Stimulated activated CD8-positive, alpha-beta memory T cell treated with anti-CD3 and anti-CD28 coated beads, Interleukin-2, amount 100 ng/mL, for 48 hours (primary cell): ENCODE results near the gene KLHL28.

Experiments
- DNase-seq, 2 donors: peaks; one replicate each; pipeline ENCODE4 v3.0.0-alpha.2; 2020; ENCODE audit warnings: low read depth in 2 of 2

Gene KLHL28, protein sequence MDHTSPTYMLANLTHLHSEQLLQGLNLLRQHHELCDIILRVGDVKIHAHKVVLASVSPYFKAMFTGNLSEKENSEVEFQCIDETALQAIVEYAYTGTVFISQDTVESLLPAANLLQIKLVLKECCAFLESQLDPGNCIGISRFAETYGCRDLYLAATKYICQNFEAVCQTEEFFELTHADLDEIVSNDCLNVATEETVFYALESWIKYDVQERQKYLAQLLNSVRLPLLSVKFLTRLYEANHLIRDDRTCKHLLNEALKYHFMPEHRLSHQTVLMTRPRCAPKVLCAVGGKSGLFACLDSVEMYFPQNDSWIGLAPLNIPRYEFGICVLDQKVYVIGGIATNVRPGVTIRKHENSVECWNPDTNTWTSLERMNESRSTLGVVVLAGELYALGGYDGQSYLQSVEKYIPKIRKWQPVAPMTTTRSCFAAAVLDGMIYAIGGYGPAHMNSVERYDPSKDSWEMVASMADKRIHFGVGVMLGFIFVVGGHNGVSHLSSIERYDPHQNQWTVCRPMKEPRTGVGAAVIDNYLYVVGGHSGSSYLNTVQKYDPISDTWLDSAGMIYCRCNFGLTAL

GRCh38 chr14:44961554-44962333, at the start of gene KLHL28, which contains the start of gene TOGARAM1:
Gene KLHL28, minus strand, starts transcription at chr14:44961947. Its CDS starts 16,019 bp downstream, at chr14:44945928.
Gene TOGARAM1, plus strand, starts transcription at chr14:44962190. Its CDS starts 232 bp downstream, at chr14:44962422.
- peak; percentile 80 to 86 for DNase-seq

DNA sequence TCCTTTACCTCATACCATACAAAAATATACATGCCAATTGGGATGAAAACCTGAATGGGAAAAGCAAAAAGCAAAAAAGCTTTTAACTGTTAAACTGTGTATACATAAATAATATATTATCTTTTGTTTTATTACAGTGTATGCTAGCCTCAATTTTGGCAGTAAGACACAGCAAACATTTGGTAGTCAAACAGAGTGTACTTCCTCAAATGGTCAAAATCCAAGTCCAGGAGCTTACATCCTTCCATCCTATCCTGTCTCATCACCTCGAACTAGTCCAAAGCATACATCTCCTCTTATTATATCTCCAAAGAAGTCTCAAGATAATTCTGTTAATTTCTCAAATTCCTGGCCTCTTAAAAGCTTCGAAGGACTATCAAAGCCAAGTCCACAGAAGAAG, 42.2 kb upstream of the KLHL28 start:
- DNase-seq, result no peak

DNA sequence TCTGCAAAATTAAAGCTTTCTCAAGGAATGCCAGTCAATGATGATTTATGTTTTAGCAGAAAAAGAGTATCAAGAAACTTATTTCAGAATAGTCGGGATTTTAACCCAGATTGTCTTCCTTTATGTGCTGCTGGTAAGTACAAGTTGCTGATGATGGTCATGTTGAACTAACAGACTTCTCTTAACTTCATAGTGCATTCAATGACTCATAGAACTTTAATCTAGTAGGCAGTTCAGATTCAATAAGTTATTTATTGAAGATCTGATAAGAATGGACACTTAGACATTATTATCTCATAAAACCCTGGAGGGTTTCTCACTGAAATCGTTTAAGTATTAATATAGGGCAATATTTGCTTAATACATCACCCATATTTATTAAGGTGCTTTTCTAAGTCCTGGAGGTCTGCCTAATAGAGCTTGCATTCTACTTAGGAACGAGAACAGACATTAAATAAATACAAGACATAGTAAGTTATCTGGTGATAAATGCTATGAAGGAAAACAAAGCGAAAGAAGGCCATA, 34.1 kb upstream of the KLHL28 start:
- DNase-seq, result no peak

GRCh38 chr14:44995196-44995595, 33.4 kb upstream of the KLHL28 start:
- no peak for DNase-seq

DNA sequence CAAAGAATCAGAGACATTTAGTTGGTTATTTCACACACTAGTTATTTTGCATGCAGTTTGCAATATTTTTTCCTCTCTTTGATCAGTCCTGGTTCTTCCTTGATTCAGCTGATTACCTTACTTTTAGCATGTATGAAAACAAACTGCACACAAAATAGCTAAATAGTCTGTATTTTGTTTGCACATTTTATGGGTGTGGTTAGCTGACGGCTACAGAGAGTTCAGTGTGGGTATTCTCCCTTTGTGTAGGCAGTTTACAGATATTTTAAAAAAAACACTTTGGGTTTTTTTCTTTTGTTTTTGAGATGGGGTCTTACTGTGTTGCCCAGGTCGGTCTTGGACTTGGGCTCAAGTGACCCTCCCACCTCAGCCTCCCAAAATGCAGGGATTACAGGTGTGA, 28.8 kb upstream of the KLHL28 start:
- DNase-seq, result no peak

DNA sequence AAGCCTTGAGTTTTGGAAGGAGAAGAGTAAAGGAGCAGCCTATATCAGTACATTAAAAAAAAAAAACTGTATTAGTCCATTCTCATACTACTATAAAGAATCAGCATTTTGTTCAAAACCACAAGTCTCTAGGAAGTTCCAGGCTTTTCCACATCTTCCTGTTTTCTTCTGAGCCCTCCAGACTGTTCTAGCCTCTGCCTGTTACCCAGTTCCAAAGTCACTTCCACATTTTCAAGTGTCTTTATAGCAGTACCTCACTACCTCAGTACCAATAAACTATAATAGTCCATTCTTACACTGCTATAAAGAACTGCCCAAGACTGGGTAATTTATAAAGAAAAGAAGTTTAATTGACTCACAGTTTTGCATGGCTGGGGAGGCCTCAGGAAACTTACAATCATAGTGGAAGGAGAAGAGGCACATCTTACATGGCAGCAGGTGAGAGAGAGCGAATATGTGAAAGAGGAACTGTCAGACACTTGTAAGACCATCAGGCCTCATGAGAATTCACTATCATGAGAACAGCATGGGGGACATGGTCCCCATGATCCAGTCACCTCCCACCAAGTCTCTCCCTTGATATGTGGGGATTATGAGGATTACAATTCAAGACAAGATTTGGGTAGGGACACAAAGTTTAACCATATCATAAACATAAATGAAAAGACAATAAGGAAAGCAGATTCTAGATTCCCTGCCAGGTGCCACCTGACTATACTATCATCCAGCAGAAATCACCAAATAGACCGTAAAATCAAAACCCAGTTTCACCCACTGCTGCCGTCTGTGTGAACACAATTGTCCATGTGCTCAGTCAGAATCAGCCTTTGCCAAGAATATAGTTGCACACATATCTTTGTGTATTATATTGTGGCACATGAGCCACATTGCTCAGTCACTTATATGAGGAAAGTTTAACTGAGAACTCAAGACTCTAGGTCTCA, 28.0 kb upstream of the KLHL28 start:
- no peak for DNase-seq

DNA sequence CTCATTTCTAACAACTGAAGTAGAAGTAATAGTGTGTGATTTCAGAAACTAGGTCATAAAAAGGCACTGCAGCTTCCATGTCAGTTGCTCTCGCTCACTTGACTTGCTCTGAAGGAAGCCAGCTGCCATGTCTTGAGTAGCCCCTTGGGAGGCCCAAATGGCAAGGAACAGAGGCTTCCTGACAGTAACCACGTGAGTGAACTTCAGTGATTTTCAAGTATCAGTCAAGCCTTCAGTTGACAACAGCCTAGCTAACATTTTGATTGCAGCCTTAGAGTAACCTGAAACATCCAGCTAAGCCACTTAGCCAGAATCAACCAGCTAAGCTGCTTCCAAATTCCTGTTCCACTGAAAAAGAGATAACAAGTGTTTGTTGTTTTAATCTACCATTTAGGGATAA, 26.9 kb upstream of the KLHL28 start:
- no peak for DNase-seq

DNA sequence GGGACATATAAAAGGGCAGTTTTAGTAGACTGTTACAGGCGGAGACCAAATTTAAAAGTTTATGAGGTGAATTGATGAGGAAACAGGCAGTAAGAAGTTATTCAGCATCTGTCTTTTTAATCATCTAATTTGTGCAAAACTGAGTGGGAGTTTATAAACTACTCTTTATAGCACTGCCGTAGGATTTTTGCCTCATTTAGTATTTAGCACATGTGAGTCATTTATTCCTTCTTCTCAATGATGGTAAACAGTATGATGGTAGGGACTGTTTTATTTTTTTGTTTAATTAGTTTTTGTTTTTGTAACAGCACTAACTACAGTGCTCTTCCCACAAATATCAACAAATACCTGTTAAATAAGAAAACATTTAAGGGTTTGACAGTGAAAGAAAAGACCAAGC, 20.8 kb upstream of the KLHL28 start:
- DNase-seq, result no peak

GRCh38 chr14:44981198-44981597, 19.5 kb upstream of the KLHL28 start:
- no peak for DNase-seq

- no peak for DNase-seq
Observed at GRCh38 chr14:44979740-44980356, 18.1 kb upstream of the KLHL28 start.

DNA sequence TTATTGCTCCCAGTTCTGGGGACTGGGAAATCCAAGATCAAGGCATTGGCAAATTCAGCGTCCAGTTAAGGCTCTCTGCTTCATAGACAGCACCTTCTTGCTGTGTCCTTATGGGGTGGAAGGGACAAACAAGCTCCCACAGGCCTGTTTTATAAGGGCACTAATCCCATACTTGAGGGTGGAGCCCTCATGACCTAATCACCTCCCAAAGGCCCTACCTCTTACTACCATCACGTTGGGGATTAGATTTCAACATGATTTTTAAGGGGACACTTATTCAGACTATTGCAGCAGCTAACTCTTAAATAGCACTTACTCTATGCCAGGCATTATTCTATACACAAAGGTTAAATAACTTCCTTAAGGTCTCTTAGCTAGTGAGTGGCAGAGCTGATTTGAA, 17.5 kb upstream of the KLHL28 start:
- no peak for DNase-seq

- no peak for DNase-seq
Observed at GRCh38 chr14:44971459-44971858, 9.7 kb upstream of the KLHL28 start.

DNA sequence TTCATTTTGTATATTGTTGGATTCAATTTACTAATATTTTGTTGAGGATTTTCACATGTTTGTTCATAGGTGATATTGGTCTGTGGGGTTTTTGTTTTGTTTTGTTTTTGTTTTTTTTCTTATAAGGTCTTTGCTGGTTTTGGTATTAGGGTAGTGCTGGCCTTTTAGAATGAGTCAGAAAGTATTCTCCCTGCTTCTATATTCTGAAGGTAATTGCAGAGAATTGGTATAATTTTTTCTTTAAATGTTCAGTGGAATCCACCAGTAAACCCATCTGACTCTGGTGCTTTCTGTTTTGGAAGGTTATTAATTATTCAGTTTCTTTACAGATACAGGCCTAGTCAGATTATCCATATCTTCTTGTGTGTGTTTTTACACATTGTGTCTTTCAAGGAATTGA, 9.2 kb upstream of the KLHL28 start:
- DNase-seq, result no peak

DNA sequence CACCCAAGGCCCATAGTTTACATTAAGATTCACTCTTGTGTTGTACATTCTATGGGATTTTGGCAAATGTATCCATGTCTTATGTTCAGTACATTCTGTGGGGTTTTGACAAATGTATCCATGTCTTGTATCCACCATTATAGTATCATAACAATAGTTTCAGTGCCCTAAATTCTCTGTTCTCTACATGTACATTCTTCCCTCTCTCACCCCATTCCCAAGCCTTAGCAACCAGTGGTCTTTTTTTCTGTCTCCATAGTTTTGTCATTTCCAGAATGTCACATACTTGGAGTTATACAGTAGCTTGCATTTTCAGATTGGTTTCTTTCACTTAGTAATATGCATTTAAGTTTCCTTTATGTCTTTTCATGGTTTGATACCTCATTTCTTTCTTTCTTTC, 7.0 kb upstream of the KLHL28 start:
- no peak for DNase-seq

DNA sequence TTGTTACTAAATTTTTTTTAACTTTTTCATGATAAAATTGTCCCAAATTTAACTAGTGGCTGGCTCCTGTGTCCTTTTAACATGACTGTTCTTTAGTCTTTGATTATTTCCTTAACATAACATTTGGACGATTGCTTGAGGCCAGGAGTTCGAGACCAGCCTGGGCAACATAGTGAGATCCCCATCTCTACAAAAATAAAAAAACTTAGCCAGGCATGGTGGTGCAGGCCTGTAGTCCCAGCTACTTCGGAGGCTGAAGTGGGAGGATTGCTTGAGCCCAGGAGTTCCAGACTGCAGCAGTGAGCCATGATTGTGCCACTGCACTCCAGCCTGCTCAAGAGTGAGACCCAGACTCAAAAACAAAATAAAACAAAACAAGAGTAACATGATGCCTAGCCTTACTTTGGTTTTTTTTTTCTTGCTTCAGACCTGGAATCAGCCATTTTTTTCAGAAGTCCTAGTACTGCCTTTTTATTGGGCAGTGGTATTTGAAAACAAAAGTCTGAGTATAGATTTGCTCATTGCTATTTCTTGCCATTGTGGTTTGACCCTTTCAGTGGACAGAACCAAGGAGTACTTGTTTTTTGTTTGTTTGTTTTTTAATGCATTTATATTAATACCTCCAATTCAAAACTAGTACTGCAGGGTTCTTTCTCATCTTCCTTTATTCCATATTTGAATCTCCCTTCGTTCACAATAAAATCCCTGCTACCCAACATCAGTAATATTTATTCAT, 5.0 kb upstream of the KLHL28 start:
- no peak for DNase-seq

GRCh38 chr14:44963775-44964380, 2.1 kb upstream of the KLHL28 start:
- DNase-seq, result no peak

- no peak for DNase-seq
Observed at GRCh38 chr14:44963044-44963528, 1.3 kb upstream of the KLHL28 start.

DNA sequence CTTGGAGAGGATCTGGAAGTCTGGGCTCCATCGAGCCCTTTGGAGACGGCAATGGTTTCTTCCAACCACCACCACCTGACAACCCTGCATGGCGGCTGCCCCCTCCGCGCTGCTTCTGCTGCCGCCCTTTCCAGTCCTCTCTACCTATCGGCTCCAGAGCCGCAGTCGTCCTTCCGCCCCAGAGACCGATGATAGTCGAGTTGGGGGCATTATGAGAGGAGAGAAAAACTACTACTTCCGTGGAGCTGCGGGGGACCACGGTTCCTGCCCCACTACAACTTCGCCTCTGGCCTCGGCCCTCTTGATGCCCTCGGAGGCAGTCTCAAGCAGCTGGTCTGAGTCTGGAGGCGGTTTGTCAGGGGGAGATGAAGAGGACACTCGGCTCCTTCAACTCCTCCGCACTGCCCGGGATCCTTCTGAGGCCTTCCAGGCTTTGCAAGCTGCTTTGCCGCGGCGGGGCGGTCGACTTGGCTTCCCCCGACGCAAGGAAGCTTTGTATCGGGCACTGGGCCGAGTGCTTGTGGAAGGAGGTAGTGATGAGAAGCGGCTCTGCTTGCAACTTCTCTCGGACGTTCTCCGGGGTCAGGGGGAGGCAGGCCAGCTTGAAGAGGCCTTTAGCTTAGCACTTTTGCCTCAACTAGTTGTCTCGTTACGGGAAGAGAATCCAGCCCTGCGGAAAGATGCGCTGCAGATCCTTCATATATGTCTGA, 742 bp upstream of the KLHL28 start:
- DNase-seq, result peak; percentile 8 to 12

- DNase-seq, result peak; percentile 22 to 33
Observed at GRCh38 chr14:44961151-44961553, 595 bp downstream of the KLHL28 start.
